Activated T-cell treated with anti-CD3 and anti-CD28 coated beads for 48 hours (primary cell): ENCODE measurements around the gene BCL2L13.
A peak's percentile ranks its signal among the peaks of the same experiment; 100 is the strongest.
"Not testable (repeated sequence)": the region's sequence is repeated elsewhere in the genome, so short reads cannot be mapped to it uniquely, and the experiment has no call there.

Experiments used
- DNase-seq: peaks from one replicate; pipeline ENCODE4 v3.0.0-alpha.2; 2020; ENCODE audit warnings: low read depth

Gene BCL2L13

GRCh38 chr22:17638432-17639246 lies at the start of gene BCL2L13:
TSS of gene BCL2L13 (plus strand) at chr22:17638757. CDS start at chr22:17655712, 16,955 bp downstream.
- peak; percentile 87 for DNase-seq

GRCh38 chr22:17589810-17590375 lies 48.7 kb upstream of the BCL2L13 start:
- DNase-seq: no peak

GRCh38 chr22:17590586-17590985 lies 48.0 kb upstream of the BCL2L13 start:
- DNase-seq: no peak

GRCh38 chr22:17592201-17592600 lies 46.4 kb upstream of the BCL2L13 start:
- DNase-seq: no peak

- no peak for DNase-seq
These were observed 42.3 kb upstream of the BCL2L13 start for GRCh38 chr22:17596226-17596625.

GRCh38 chr22:17597217-17597616 lies 41.3 kb upstream of the BCL2L13 start:
- DNase-seq: no peak

GRCh38 chr22:17598318-17598717 lies 40.2 kb upstream of the BCL2L13 start:
- no peak for DNase-seq

- DNase-seq: no peak
These were observed 37.5 kb upstream of the BCL2L13 start for GRCh38 chr22:17601031-17601430.

- no peak for DNase-seq
These were observed 34.9 kb upstream of the BCL2L13 start for GRCh38 chr22:17603668-17604067.

- DNase-seq: no peak
These were observed 32.1 kb upstream of the BCL2L13 start for GRCh38 chr22:17606496-17606895.

- no peak for DNase-seq
These were observed 30.6 kb upstream of the BCL2L13 start for GRCh38 chr22:17607891-17608521.

GRCh38 chr22:17612057-17612456 lies 26.5 kb upstream of the BCL2L13 start:
- DNase-seq: no peak

- DNase-seq: no peak
These were observed 25.3 kb upstream of the BCL2L13 start for GRCh38 chr22:17613280-17613679.

- DNase-seq: no peak
These were observed 10.6 kb upstream of the BCL2L13 start for GRCh38 chr22:17627961-17628405.

- peak; percentile 91 for DNase-seq
These were observed 10.0 kb upstream of the BCL2L13 start, which contains the start of gene ATP6V1E1 for GRCh38 chr22:17628406-17629172. TSS of gene ATP6V1E1 (minus strand) at chr22:17628749. CDS start at chr22:17628635, 114 bp downstream.

GRCh38 chr22:17629173-17629489 lies 9.4 kb upstream of the BCL2L13 start:
- DNase-seq: no peak

GRCh38 chr22:17629641-17630040 lies 8.9 kb upstream of the BCL2L13 start:
- no peak for DNase-seq

GRCh38 chr22:17631076-17631565 lies 7.4 kb upstream of the BCL2L13 start:
- no peak for DNase-seq

GRCh38 chr22:17633217-17633997 lies 5.2 kb upstream of the BCL2L13 start:
- no peak for DNase-seq

GRCh38 chr22:17633998-17634323 lies 4.6 kb upstream of the BCL2L13 start:
- no peak for DNase-seq

GRCh38 chr22:17634696-17635095 lies 3.9 kb upstream of the BCL2L13 start:
- no peak for DNase-seq

GRCh38 chr22:17636850-17637249 lies 1.7 kb upstream of the BCL2L13 start:
- not testable (repeated sequence) for DNase-seq
